Purkinje cell (primary cell): ENCODE data around the gene FKBP2. TPM values are rescaled to one million over a fixed set of nuclear protein-coding genes. Genes with fewer than 3 reads are reported as not detected.

Experiments
- polyA plus RNA-seq: library from polyadenylated mRNA; unstranded; fragments of >200 nt; fragmentation: Nextera tagmentation; gene quantifications from 2 replicates; pipeline ENCODE4 v1.2.1, GENCODE V29; 2014

FKBP2 gene
- polyA plus RNA-seq, result 387 and 624 TPM in 2 replicates

DNA sequence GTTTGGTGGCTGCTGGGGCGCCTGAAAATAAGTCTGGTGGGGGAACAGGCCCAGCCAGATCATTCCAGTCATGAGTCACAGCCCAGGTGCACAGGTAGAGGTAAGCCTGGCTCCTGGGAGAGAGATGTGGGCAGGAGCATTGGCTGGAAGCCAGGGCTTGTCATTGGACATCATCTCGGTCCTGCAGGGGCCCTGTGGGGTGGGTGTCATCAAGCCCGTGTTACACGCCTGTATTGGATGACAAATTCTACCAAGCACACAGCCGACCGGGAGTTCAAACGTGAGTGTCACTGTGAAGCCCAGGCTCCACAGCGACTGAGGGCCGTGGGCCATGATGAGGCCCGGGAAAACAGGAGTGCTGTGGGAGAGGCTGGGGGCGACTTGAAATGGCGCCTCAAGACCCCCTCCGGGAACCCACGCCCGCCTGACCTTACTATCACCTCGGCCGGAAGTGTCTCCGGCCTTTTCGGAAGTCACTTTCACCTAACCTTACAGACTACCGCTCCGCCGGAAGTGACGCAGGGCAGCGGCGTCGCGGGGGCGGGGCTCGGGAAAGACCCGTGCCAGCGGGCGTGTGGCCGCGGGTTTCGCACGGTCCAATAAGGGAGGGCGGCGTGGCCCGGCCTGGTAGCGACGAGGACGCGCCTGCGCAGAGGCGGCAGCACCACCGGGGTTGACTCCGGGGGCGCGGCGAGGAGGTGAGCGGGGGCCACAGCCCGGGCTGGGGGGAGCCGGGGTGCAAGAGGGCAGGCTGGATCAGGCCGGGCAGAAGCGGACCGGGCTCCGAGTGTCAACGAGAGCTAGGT is at the start of gene FKBP2:
Gene FKBP2, plus strand, starts transcription at position 661 of the 806 bp plus-strand sequence. CDS start 1,293 bp downstream, outside the sequence.

DNA sequence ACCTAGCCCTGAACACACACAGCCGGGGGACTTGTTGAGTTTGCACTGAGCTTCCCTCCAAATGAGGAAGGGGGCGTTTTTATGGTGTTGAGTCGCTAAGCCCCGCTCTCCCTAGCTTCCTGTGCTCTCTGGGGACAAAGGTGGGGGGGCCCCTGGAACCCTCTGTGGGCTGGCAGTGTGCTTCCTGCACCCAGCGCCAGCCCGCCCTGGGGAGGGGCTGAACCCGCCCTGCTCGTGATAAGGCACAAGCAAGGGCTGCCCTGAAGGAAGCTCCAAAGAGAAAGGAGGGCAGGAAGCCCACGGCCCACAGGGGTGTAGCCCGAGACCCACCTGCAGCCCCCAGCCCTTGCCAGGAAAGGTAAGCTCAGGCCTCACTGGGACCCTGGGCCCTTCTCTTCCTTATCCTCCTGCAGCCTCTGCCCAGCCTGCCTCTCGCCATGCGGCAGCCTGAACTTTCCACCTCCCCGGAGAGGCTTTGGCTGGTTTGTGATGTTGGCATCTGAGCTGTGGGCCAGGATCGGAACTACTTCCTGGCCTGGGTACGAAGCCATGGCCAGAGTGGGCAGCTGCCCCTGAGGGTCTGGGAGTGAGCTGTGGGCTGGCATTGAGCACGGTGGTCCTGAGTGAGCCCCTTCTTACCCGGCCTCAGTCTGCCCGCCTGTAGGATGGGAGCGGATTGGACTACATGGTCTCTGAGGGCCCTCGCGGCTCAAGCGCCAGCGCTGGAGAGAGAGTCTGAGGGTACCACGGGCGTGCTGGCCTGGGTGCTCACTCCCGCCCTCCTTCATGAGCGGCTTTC is 34.2 kb upstream of the FKBP2 start, which contains the start of gene FERMT3:
Gene FERMT3, plus strand, starts transcription at position 265 of the 799 bp plus-strand sequence. CDS start 644 bp downstream, outside the sequence.

DNA sequence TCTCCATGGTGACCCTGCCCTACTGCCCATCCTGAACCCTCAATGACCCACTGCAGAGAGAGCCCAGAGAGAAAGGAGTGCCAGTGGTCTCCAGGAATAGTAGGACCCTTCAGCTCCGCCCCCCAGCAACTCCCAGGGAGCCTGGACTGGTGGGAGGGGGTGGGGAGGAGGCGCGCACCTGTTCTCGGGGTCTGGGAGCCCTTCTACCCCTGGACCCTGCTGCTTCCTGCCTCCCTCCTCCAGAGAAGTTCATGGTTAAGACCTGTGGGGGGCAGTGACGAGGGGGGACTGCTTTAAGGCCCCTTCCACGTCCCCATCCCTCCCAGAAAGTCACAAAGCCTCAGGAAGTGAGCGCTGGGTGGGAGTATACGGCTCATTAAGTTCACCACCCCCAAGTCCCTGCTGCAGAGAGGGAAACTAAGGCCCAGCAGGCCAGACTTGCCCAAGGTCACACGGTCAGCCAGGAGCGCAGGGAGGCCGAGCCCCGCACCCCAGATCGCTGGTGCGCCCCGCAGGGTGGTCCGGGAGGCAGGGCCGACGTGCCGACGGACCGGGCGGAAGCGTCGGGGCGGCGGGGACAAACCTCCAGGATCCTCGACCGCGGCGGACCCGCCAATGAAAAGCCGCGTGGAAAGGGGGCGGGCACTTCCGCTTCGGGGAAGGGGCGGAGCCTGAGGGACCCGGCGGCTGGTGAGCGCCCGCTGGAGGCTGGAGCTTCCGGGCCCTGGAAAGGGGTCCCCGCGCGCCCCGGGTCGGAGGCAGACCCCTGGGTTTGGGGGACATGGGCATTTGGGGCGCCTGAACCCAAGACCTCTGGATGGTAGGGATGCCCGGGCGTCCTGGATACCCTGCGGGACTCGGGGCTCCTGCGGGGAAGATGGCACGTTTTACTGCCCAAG is 15.0 kb upstream of the FKBP2 start, which contains the start of the genes NUDT22 and TRPT1:
Gene NUDT22, plus strand, starts transcription at position 667 of the 899 bp plus-strand sequence. CDS start 379 bp downstream, outside the sequence.
Gene TRPT1, minus strand, starts transcription at position 579 of the 899 bp plus-strand sequence. Its CDS starts 326 bp downstream, at position 253.

DNA sequence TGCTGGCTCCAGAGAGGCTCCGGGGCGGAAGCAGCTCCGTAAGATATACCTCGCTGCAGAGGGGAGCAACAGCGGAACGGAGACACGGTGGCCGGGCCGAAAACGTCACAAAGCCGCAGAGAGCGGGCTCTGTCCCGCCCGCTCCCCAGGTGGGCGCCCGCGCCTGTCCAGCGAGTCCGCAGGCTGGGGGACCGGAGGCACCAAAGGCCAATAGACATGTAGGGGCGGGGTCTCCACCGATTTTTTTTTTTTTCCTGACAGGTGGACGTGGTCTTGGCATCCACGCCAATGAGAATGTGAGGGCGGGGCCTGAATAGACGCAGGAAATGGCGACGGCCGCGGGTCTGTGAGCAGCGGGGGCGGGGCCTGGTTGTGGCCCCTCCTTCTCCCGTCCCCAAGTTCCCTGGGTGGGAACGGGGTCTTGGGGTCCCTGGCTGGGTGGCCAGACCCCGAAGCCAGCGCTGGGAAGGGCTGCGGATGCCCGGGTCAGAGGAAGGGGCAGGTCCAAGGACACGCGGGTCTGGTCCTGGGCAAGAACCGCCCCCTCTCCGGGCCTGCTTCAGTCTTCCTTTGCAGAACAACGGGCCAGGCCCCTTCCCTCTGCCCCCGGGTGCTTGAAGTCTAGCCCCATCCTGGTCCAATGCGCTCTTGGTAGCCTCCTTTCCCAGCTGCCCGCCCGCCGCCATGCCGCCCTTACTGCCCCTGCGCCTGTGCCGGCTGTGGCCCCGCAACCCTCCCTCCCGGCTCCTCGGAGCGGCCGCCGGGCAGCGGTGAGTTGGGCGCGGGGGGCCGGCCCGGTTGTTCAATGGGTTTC is 10.5 kb upstream of the FKBP2 start, which contains the start of gene DNAJC4:
Gene DNAJC4, plus strand, starts transcription at position 378 of the 814 bp plus-strand sequence. Its CDS starts 307 bp downstream, at position 685.

DNA sequence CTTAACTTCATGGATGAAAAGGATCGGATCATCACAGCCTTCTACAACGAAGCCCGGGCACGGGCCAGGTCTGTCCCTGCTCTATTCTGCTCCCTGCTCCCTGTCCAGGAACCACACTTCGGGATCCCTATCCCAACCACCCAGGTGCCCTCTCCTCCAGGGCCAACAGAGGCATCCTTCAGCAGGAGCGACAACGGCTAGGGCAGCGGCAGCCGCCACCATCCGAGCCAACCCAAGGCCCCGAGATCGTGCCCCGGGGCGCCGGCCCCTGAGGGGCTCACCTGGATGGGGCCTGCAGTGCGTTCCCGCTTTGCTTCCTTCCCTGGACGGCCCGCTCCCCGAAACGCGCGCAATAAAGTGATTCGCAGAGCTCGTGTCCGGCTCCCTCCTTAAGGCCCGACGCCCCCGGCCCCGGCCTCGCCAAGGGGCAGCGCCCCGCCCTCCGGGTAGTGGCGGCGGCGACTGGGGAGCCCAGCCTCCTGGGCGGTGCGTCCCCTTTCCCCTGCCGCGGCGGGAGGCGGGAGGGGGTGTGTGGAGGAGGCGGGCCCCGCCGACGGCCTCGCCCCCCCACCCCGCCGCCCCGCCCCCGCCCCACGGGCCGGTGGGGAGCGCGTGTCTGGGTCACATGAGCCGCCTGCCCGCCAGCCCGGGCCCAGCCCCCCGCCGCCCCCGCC is 6.8 kb upstream of the FKBP2 start, which contains the start of gene VEGFB:
Gene VEGFB, plus strand, starts transcription at position 672 of the 674 bp plus-strand sequence. CDS start 250 bp downstream, outside the sequence.

DNA sequence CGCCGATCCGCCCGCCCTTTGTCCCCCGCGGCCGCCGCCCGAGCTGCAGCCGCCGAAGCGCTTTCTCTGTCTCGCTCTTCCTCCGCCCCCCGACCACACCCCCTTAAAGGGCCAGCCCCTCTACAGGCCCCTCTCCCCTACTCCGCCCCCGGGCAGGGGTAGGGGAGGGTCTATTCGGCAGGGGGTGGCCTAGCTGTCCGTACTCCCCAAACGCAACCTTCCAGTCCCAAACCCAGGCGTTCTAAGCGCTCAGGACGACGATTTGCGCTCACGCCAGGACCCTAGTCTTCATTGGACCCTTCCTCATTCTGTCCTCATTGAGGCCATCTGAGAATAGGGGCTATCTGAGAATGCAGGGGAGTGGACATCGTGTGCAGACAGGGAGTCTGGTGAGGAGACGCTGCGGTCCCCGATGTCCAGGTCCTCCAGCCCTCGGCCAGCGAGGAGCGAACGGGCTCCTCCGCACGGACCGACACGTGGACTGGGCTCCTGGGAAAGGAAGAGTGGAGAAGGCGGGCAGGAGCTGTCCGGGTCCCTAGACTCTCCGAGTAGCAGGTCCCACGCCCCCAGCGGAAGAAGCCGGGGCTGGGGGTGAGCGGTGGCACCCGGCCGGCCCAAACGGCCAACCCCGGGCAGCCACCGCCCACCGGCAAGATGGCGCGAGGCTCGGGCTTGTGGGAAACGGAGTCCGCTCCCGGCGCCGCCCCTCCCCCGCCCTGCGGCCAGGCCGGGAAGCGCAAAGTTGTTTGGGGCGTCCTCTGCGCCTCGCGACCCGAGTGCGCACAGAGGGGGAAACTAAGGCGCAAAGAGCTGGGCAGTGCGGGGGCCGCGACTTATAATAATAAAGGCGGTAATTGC is 6.2 kb downstream of the FKBP2 start, which contains the start of gene PPP1R14B:
Gene PPP1R14B, minus strand, starts transcription at position 73 of the 858 bp plus-strand sequence. CDS start 270 bp downstream, outside the sequence.

DNA sequence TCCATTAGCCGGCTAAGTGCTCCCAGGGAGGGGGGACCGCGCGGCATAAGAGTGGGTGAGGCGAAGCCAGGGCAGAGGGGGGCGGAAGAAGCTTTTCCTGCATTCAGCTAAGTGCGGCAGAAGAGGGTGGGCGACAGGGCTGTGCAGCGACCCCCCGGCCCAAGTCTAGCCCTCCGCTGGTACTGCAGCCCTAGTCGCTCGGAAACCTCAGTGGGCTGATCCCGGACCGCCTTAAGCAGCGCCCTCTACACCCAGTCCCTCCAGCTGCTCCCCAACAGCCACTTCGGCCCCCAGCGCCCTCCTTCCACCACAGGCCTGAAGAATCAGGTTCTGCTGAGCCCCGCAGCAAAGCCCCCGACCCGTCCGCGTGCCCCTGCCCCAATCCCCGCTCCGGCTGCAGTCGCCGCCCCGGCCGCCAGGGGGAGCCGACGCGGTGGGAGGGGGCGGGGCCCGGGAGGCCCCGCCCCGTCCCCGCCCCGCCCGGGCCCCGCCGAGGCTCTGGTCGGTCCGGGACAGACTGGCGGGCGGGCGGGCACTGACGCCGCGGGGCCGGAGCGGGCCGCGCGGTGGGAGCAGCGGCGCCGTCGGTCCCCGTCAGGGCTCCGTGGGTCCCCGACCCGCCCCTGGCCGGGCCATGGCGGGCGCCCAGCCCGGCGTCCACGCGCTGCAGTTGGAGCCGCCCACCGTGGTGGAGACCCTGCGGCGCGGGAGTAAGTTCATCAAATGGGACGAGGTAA is 10.3 kb downstream of the FKBP2 start, which contains the start of gene PLCB3:
Gene PLCB3, plus strand, starts transcription at position 515 of the 737 bp plus-strand sequence. Its CDS starts 120 bp downstream, at position 635.

DNA sequence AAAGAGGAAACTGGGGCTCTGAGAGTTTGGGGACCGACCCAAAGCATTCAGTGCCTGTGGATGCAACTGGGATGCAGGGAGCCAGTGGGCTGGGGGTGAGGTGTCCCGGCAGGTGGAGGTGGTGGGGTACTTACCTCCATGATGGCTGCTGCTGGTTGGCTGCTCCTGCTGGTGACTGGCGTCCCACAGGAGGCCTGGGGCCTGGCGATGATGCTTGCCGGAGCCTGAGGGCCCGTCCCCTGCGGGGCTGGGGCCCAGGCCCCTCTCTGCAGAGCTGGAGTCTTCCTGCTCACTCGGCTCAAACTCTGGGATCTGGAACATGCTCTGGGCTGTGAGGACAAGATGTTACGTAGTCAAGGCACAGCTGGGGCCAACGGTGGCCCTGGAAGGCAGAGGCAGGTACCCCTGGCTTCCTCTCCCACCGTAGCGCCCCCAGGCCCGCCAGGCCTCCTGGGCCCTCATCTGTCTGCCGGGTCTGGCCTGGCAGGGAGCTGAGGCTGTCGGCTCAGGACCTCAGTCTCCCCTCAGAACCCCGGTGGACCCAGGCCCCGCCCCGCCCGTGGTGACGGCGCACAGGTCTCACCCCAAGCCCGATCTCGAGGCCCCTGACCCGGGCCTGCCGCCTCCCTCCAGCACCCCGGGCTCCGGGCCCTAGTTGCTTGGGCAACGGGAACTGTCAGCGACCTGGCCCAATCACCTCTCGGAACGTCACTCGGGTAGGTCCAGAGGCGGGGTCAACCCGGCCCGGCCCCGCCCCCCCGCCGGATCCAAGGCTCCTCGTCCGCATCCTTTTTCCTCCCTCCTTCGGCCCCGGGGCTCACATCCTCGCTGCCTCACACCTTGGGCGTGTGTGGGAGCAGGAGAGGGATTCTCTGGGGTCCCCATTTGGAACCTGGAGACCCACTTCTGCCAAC is 43.4 kb downstream of the FKBP2 start, which contains the start of gene BAD:
Gene BAD, minus strand, starts transcription at position 618 of the 914 bp plus-strand sequence. Its CDS starts 297 bp downstream, at position 321.

DNA sequence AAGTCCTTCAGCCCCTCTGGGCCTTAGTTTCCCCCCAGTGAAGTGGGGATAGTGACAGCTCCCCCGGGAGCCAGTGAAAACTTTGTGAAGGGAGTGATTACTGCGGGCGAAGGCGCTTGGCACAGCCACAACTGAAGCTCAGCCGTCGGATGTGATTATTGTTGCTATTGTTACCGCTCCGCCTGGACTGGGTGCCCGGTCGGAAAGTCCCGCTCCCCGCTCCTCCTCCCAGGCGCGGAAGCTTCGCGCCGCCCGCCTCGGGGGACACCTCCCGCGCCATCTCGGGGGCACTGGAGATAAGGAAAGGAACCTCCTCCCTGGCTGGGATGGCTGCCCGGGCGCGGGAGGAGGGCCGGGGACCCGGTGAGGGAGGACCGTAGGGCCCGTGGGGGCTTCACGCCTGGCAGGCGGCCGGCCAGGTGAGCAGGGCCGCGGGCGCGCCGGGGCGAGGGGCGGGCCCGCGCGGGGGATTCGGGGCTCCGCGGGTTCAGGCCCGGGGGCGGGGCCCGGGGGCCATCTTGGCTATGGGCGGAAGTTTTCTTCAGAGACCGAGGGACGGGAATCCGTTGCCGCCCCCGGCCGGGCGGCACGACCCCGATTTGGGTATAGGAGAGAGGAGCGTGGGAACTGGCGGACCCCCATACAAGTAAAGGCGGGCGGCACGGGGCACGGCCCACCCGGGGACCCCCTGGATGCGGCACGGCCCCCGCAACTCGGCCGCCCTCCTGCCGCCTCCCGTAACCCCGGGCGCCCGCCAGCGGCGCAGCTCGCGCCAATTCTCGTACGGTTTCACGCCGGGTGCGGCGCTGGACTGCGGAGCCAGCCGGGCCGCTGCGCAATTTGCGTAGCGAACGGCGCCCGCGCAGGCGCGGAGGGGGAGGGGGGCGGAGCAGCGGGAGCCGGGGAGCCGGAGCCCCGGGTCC is 44.3 kb downstream of the FKBP2 start, which contains the start of gene GPR137:
Gene GPR137, plus strand, starts transcription at position 887 of the 923 bp plus-strand sequence. CDS start 677 bp downstream, outside the sequence.

DNA sequence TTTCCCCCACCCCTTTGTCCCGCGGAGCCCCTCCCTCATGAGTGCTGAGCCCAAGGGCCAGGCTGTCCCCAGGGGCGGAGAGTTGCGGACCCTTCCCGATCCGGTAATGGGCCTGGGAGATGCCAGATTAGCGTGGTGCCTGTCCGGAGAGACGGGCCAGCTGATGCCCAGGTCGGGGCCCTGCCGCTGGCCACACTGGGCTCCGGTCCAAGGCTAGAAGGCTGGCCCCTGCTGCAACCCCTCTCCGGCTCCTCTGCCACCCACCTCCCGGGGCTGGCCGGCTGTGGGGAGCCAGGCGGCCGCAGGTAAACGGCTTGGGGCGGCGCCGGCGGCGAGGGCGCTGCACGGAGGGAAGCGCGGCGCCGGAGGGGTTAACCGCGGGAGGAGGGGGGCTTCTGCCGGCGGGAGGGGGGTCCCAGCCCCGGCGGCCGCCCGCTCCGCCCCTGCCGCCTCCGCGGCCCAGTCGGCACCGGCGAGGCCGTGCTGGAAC is 50.4 kb downstream of the FKBP2 start, which contains the start of gene KCNK4:
Gene KCNK4, plus strand, starts transcription at position 41 of the 490 bp plus-strand sequence. CDS start 1,717 bp downstream, outside the sequence.

Other genes starting within 250 kb of the FKBP2 start
- gene FLRT1, start 205.2 kb upstream of the FKBP2 start, polyA plus RNA-seq, result 0.59 TPM in 1 of 2 replicates, not detected in the other
- 1.9 TPM in 1 of 2 replicates, not detected in the other for gene MACROD1, start 75.0 kb upstream of the FKBP2 start, polyA plus RNA-seq
- gene STIP1, start 54.9 kb upstream of the FKBP2 start, polyA plus RNA-seq, result 43.6 and 47.9 TPM in 2 replicates
- not detected in 2 replicates for gene FERMT3, start 34.4 kb upstream of the FKBP2 start, polyA plus RNA-seq
- gene TRPT1, start 14.9 kb upstream of the FKBP2 start, polyA plus RNA-seq, result 15.5 and 43.1 TPM in 2 replicates
- gene NUDT22, start 14.8 kb upstream of the FKBP2 start, polyA plus RNA-seq, result 8.7 and 9.8 TPM in 2 replicates
- gene DNAJC4, start 10.5 kb upstream of the FKBP2 start, polyA plus RNA-seq, result 8.8 and 9.0 TPM in 2 replicates
- gene VEGFB, start 6.5 kb upstream of the FKBP2 start, polyA plus RNA-seq, result 9.3 and 11.2 TPM in 2 replicates
- gene PPP1R14B, start 5.8 kb downstream of the FKBP2 start, polyA plus RNA-seq, result 25.5 and 42.6 TPM in 2 replicates
- 6.8 and 9.9 TPM in 2 replicates for gene PLCB3, start 10.4 kb downstream of the FKBP2 start, polyA plus RNA-seq
- 9.3 and 18.9 TPM in 2 replicates for gene BAD, start 43.6 kb downstream of the FKBP2 start, polyA plus RNA-seq
- gene GPR137, start 44.8 kb downstream of the FKBP2 start, polyA plus RNA-seq, result 4.4 and 8.0 TPM in 2 replicates
- 0.17 TPM in 1 of 2 replicates, not detected in the other for gene KCNK4, start 50.2 kb downstream of the FKBP2 start, polyA plus RNA-seq
- not detected in 2 replicates for gene CATSPERZ, start 59.3 kb downstream of the FKBP2 start, polyA plus RNA-seq
- 2.4 and 7.9 TPM in 2 replicates for gene ESRRA, start 64.4 kb downstream of the FKBP2 start, polyA plus RNA-seq
- 247 and 261 TPM in 2 replicates for gene TRMT112, start 76.5 kb downstream of the FKBP2 start, polyA plus RNA-seq
- gene PRDX5, start 77.0 kb downstream of the FKBP2 start, polyA plus RNA-seq, result 352 and 367 TPM in 2 replicates
- not detected in 2 replicates for gene CCDC88B, start 99.1 kb downstream of the FKBP2 start, polyA plus RNA-seq
- gene RPS6KA4, start 118.1 kb downstream of the FKBP2 start, polyA plus RNA-seq, result 0.46 and 0.67 TPM in 2 replicates